Endothelial cell of umbilical vein (primary cell): Measurements from ENCODE around the gene OPCML. TPM values are rescaled to one million over a fixed set of nuclear protein-coding genes. Genes with fewer than 3 reads are reported as not detected.

Experiments
- BruUV-seq: library from RNA; stranded (reverse); fragments of 400-500 nt; replicated peaks from 2 replicates; lab custom pipeline; 2021; lab: Mats Ljungman, UMichigan
- CTCF ChIA-PET: fragments of 300-600, 350-600 bp; sonication (Branson Sonifier 250); formaldehyde crosslinking; loops from one replicate; lab custom pipeline; 2021; ENCODE audit warnings: antibody characterized with exemption, inconsistent platforms; lab: Charles Lee
- POLR2A ChIA-PET: fragments of 300-600, 350-600 bp; sonication (Branson Sonifier 250); formaldehyde crosslinking; loops from one replicate; lab custom pipeline; 2021; ENCODE audit warnings: antibody characterized with exemption, inconsistent platforms; lab: Charles Lee
- DNase-seq: peaks from one replicate; pipeline ENCODE4 v3.0.0-alpha.2; 2011; ENCODE audit warnings: low read depth, low spot score
- FAIRE-seq: peaks from 2 replicates; lab custom pipeline; 2011; peaks lifted over from hg19 to GRCh38; lab: Jason Lieb, UNC
- H2AFZ ChIP-seq: 2 replicates; pipeline ENCODE4 v1.6.0; 2012; ENCODE audit warnings: low read depth, low read length, control low read depth, inconsistent platforms
- H3K27ac ChIP-seq: 2 replicates; pipeline ENCODE4 v1.5.1; 2011; ENCODE audit warnings: low read depth, mild to moderate bottlenecking, control low read depth, low read length, moderate library complexity; ENCODE audit not compliant: insufficient read depth
- H3K27me3 ChIP-seq, 2 experiments: 2 replicates each; pipeline versions ENCODE4 v1.6.0 to v1.6.1; 2011; ENCODE audit warnings: low read length in 2 of 2, mixed read lengths in 1 of 2; ENCODE audit not compliant: control insufficient read depth in 2 of 2, insufficient read depth in 2 of 2
- H3K36me3 ChIP-seq, 2 experiments: 2 replicates in 1 of 2; 3 replicates in 1 of 2; pipeline ENCODE4 v1.5.1; 2011; ENCODE audit warnings: low read length in 2 of 2, mild to moderate bottlenecking in 1 of 2, moderate library complexity in 1 of 2; ENCODE audit not compliant: control insufficient read depth in 2 of 2, insufficient read depth in 2 of 2; ENCODE audit errors: extremely low read depth in 1 of 2
- H3K4me1 ChIP-seq: 3 replicates; pipeline ENCODE4 v1.5.1; 2011; ENCODE audit warnings: mild to moderate bottlenecking, low read length; ENCODE audit not compliant: control insufficient read depth, insufficient read depth; ENCODE audit errors: extremely low read depth
- H3K4me2 ChIP-seq: 2 replicates; pipeline ENCODE4 v1.6.1; 2011; ENCODE audit warnings: low read length, control low read depth, mixed read lengths; ENCODE audit not compliant: insufficient read depth
- H3K4me3 ChIP-seq, 3 experiments: fragments of 200-600 bp in 1 of 3; sonication (generic), shearing (Covaris generic) in 1 of 3; replicated peaks in 1 of 3; 2 replicates each; pipeline ENCODE4 v1.5.1; 2011 to 2016; ENCODE audit warnings: control low read depth in 3 of 3, low read length in 3 of 3, mild to moderate bottlenecking in 2 of 3, inconsistent platforms in 1 of 3, low read depth in 1 of 3, moderate library complexity in 1 of 3; ENCODE audit not compliant: insufficient read depth in 1 of 3
- H3K79me2 ChIP-seq: 2 replicates; pipeline ENCODE4 v1.6.0; 2012; ENCODE audit warnings: low read length, inconsistent platforms; ENCODE audit not compliant: control insufficient read depth, insufficient read depth
- H3K9ac ChIP-seq: replicated peaks from 2 replicates; pipeline ENCODE3; 2011; ENCODE audit warnings: low read length, control low read depth; ENCODE audit not compliant: insufficient read depth; ENCODE audit errors: extremely low read depth
- H3K9me1 ChIP-seq: replicated peaks from 3 replicates; pipeline ENCODE4 v1.6.0; 2011; ENCODE audit warnings: mild to moderate bottlenecking, low read length; ENCODE audit not compliant: control insufficient read depth, insufficient read depth; ENCODE audit errors: extremely low read depth
- H3K9me3 ChIP-seq: replicated peaks from 2 replicates; pipeline ENCODE4 v1.5.1; 2012; ENCODE audit warnings: low read length, inconsistent platforms; ENCODE audit not compliant: control insufficient read depth, insufficient read depth
- H4K20me1 ChIP-seq: replicated peaks from 2 replicates; pipeline ENCODE3; 2011; ENCODE audit warnings: mild to moderate bottlenecking, low read length; ENCODE audit not compliant: control insufficient read depth, insufficient read depth; ENCODE audit errors: extremely low read depth
- CTCF ChIP-seq, 2 donors: IDR thresholded peaks; 1 replicate in 1 of 2; 2 replicates in 1 of 2; pipeline ENCODE4 v1.5.1; 2011; ENCODE audit warnings: low read length in 2 of 2, mild to moderate bottlenecking in 2 of 2, moderate library complexity in 2 of 2, control low read depth in 1 of 2, inconsistent platforms in 1 of 2, low read depth in 1 of 2; ENCODE audit not compliant: insufficient read depth in 1 of 2; ENCODE audit errors: extremely low read depth in 1 of 2
- EZH2 ChIP-seq: IDR thresholded peaks from 2 replicates; pipeline ENCODE4 v1.6.1; 2012; ENCODE audit warnings: borderline replicate concordance, low read depth, mild to moderate bottlenecking, moderate library complexity, low read length, inconsistent platforms; ENCODE audit not compliant: severe bottlenecking
- FOS ChIP-seq: IDR thresholded peaks from 2 replicates; pipeline ENCODE4 v1.6.1; 2011; ENCODE audit warnings: mild to moderate bottlenecking, low read length, moderate library complexity, borderline replicate concordance; ENCODE audit not compliant: insufficient read depth
- GATA2 ChIP-seq: IDR thresholded peaks from 2 replicates; pipeline ENCODE4 v1.7.0; 2011; ENCODE audit warnings: low read depth, mild to moderate bottlenecking, moderate library complexity, mixed read lengths, low read length; ENCODE audit not compliant: insufficient read length, insufficient read depth
- JUN ChIP-seq: IDR thresholded peaks from 2 replicates; pipeline ENCODE4 v1.6.1; 2011; ENCODE audit warnings: borderline replicate concordance, low read depth; ENCODE audit not compliant: insufficient read length, insufficient read depth
- MAX ChIP-seq: IDR thresholded peaks from 2 replicates; pipeline ENCODE4 v1.6.1; 2011; ENCODE audit not compliant: insufficient read depth, insufficient read length
- MYC ChIP-seq: IDR thresholded peaks from one replicate; pipeline ENCODE4 v1.6.1; 2011; ENCODE audit warnings: mild to moderate bottlenecking, low read depth, low read length
- POLR2A ChIP-seq: IDR thresholded peaks from 2 replicates; pipeline ENCODE4 v1.6.1; 2012; ENCODE audit warnings: low read depth, mild to moderate bottlenecking, control low read depth, low read length
- POLR2AphosphoS5 ChIP-seq: IDR thresholded peaks from 2 replicates; pipeline ENCODE4 v1.6.1; 2012; ENCODE audit warnings: low read depth, mild to moderate bottlenecking, control low read depth, low read length, moderate library complexity; ENCODE audit not compliant: insufficient read depth
- dilution Hi-C: fragments of 300-500 bp; cut with MboI; formaldehyde crosslinking; loops from one replicate; pipeline ENCODE4 v1.15.0; 2019; ENCODE audit warnings: low sequenced_read_pairs; ENCODE audit not compliant: extremely low pct_ligation_motif_present
- intact Hi-C: fragments of 100-400 bp; cut with micrococcal nuclease; formaldehyde crosslinking; loops from one replicate; pipeline ENCODE4 v1.10.0; 2022
- polyA plus RNA-seq, 4 experiments: library from polyadenylated mRNA; depleted of rRNA in 3 of 4; stranded (reverse) in 3 of 4; unstranded in 1 of 4; fragments of >200 nt; gene quantifications; 2 replicates each; pipeline versions ENCODE4 v1.2.1 to v1.2.3, GENCODE V29; 2011 to 2012; ENCODE audit warnings: missing spikeins in 1 of 4
- total RNA-seq: library from RNA; stranded (reverse); gene quantifications from 2 replicates; pipeline ENCODE4 v1.2.3, GENCODE V29; 2021

The OPCML gene
- total and polyA plus RNA-seq, 2 donors (not counting 3 experiments of a cell fraction or from before 2014, with no cell fraction given): not detected

GRCh38 chr11:132405728-132406127, 1126.6 kb downstream of the OPCML start:
- no peak for FAIRE-seq
- TF ChIP-seq MAX (no peak), JUN (no peak), GATA2 (no peak), FOS (no peak), MYC (no peak), POLR2AphosphoS5 (no peak)
- Histone ChIP-seq H2AFZ (no peak overlapping the region), H3K9ac (no peak overlapping the region), H3K4me3 (no peak overlapping the region), H3K36me3 (no peaks in the 10 kb centered on the region), H3K4me1 (no peaks in the 10 kb centered on the region), H4K20me1 (no peaks in the 10 kb centered on the region), H3K9me1 (no peaks in the 10 kb centered on the region), H3K9me3 (peaks cover 1% of the 10 kb centered on the region), H3K79me2 (no peaks in the 10 kb centered on the region), H3K4me2 (no peak overlapping the region), H3K27me3 (no peaks in the 10 kb centered on the region), H3K27ac (no peak overlapping the region)
- no TSS peak for BruUV-seq
- intact Hi-C loops (no loop called here), dilution Hi-C loops (no loop called here)
- no peak for DNase-seq
- ChIA-PET POLR2A (no interaction called here), CTCF (no interaction called here)

GRCh38 chr11:132402071-132402684, 1130.1 kb downstream of the OPCML start:
- ChIA-PET CTCF (interaction anchor here (1.0 kb wide), 1 partner anchor 535 kb away, joined by 3 read pairs; no protein-coding TSS in a partner anchor), POLR2A (no interaction called here)
- no peak overlapping the region for H3K27ac ChIP-seq
- H3K9me1 ChIP-seq: no peaks in the 10 kb centered on the region
- H3K27me3 ChIP-seq: no peaks in the 10 kb centered on the region
- no peak overlapping the region for H3K4me3 ChIP-seq
- H3K79me2 ChIP-seq: no peaks in the 10 kb centered on the region
- no peaks in the 10 kb centered on the region for H4K20me1 ChIP-seq
- FAIRE-seq (no peak), DNase-seq (no peak)
- H3K36me3 ChIP-seq: no peaks in the 10 kb centered on the region
- H3K9ac ChIP-seq: no peak overlapping the region
- no peak overlapping the region for H2AFZ ChIP-seq
- H3K9me3 ChIP-seq: no peaks in the 10 kb centered on the region
- BruUV-seq: no TSS peak
- H3K4me1 ChIP-seq: no peaks in the 10 kb centered on the region
- intact Hi-C loops: no loop called here
- TF ChIP-seq JUN (no peak), MYC (no peak), CTCF (IDR thresholded peaks at IDR 0.05; ENCODE audit: extremely low read depth in 1 of 2, insufficient read depth in 1 of 2, low read depth in 1 of 2, low read length in 2 of 2) (no peak), GATA2 (no peak), POLR2AphosphoS5 (no peak), MAX (no peak), POLR2A (no peak), EZH2 (no peak), FOS (no peak)
- no peak overlapping the region for H3K4me2 ChIP-seq
- dilution Hi-C loops: no loop called here
